HG03039 (cell line): ENCODE results near the gene PRKG2.
A peak's percentile ranks its signal among the peaks of the same experiment; 100 is the strongest.

Experiments used
- ATAC-seq: cut with Tn5 transposase; IDR thresholded peaks from one replicate; pipeline ENCODE4 v1.9.1; 2021; ENCODE audit warnings: mild to moderate bottlenecking, moderate library complexity; ENCODE audit not compliant: unreplicated experiment

The PRKG2 gene

GRCh38 chr4:81102107-81102506 lies 112.9 kb downstream of the PRKG2 start:
- ATAC-seq = no peak

GRCh38 chr4:81096566-81096965 lies 118.5 kb downstream of the PRKG2 start:
- no peak for ATAC-seq

GRCh38 chr4:81095389-81095788 lies 119.6 kb downstream of the PRKG2 start:
- no peak for ATAC-seq

- no peak for ATAC-seq
Observed at GRCh38 chr4:81093720-81094401, 121.2 kb downstream of the PRKG2 start.

- ATAC-seq = no peak
Observed at GRCh38 chr4:81085979-81086378, 129.0 kb downstream of the PRKG2 start.

- ATAC-seq = no peak
Observed at GRCh38 chr4:81085291-81085690, 129.7 kb downstream of the PRKG2 start.

GRCh38 chr4:81084634-81085033 lies 130.4 kb downstream of the PRKG2 start:
- no peak for ATAC-seq

- no peak for ATAC-seq
Observed at GRCh38 chr4:81084029-81084428, 131.0 kb downstream of the PRKG2 start.

- ATAC-seq = no peak
Observed at GRCh38 chr4:81081156-81081555, 133.9 kb downstream of the PRKG2 start.

GRCh38 chr4:81071013-81071412 lies 144.0 kb downstream of the PRKG2 start:
- ATAC-seq = no peak

- peak; percentile 99 for ATAC-seq
Observed at GRCh38 chr4:81069706-81070331, 145.2 kb downstream of the PRKG2 start.

GRCh38 chr4:81065446-81065845 lies 149.6 kb downstream of the PRKG2 start:
- ATAC-seq = no peak

- ATAC-seq = no peak
Observed at GRCh38 chr4:81062001-81062400, 153.0 kb downstream of the PRKG2 start.

GRCh38 chr4:81061344-81061730 lies 153.7 kb downstream of the PRKG2 start:
- no peak for ATAC-seq

- no peak for ATAC-seq
Observed at GRCh38 chr4:81060587-81061343, 154.3 kb downstream of the PRKG2 start.

- ATAC-seq = no peak
Observed at GRCh38 chr4:81058621-81059020, 156.4 kb downstream of the PRKG2 start.

- peak; percentile 100 for ATAC-seq
Observed at GRCh38 chr4:81052119-81053068, 162.6 kb downstream of the PRKG2 start.

GRCh38 chr4:81049907-81050306 lies 165.1 kb downstream of the PRKG2 start:
- ATAC-seq = no peak

GRCh38 chr4:81049330-81049729 lies 165.7 kb downstream of the PRKG2 start:
- no peak for ATAC-seq

- no peak for ATAC-seq
Observed at GRCh38 chr4:81042578-81043365, 172.2 kb downstream of the PRKG2 start.
